ENCODE measurements around the gene PUM2. TPM values are rescaled to one million over a fixed set of nuclear protein-coding genes. Genes with fewer than 3 reads are reported as not detected.

The PUM2 gene
- total RNA-seq, 2 donors from 2014 or later = 114 to 126 TPM

Other genes starting within 250 kb of the PUM2 start
- gene SDC1, start 125.7 kb downstream of the PUM2 start, total RNA-seq = 10 to 100 TPM; 12.7 to 19.2 TPM
- 10 to 100 TPM; 25.6 to 47.0 TPM for gene RHOB, start 96.2 kb upstream of the PUM2 start, total RNA-seq

Measured in endodermal cell (in vitro differentiated cells).